Measurements from ENCODE around the gene BCAS3. TPM values are rescaled to one million over a fixed set of nuclear protein-coding genes. Genes with fewer than 3 reads are reported as not detected.

BCAS3 gene
- total and polyA plus RNA-seq, 4 experiments from 2014 or later: 27.0 to 45.2 (median 41.2) TPM

- no peak overlapping the region for H3K27ac Mint-ChIP-seq
- ChIA-PET CTCF (ENCODE audit: partially characterized antibody) (interaction anchor here (1.2 kb wide), 1 partner anchor 16 kb away, joined by 4 read pairs; no protein-coding TSS in a partner anchor), POLR2A (ENCODE audit: partially characterized antibody) (no interaction called here)
- Histone ChIP-seq H3K4me1 (ENCODE audit: insufficient read depth, low read length) (peaks cover 29% of the 10 kb centered on the region), H3K27me3 (ENCODE audit: insufficient read depth, low read length) (peaks cover 16% of the 10 kb centered on the region), H3K4me3 (ENCODE audit: low read length in 2 of 2) (no peak overlapping the region), H3K27ac (ENCODE audit: low read depth, low read length) (no peak overlapping the region), H3K36me3 (ENCODE audit: insufficient read depth, low read length) (no peaks in the 10 kb centered on the region), H3K9me3 (ENCODE audit: control insufficient read depth in 1 of 2, low read length in 2 of 2) (no peaks in the 10 kb centered on the region)
- peaks cover 1 to 8% of the 10 kb centered on the region in 2 donors for H3K36me3 Mint-ChIP-seq
- intact Hi-C loops (cut with micrococcal nuclease): no loop called here
- peaks cover 11 to 29% (median 21%) of the 10 kb centered on the region in 4 donors for H3K4me1 Mint-ChIP-seq
- no peak overlapping the region for H3K4me3 Mint-ChIP-seq
- peaks cover 0 to 9% (median 0%) of the 10 kb centered on the region in 8 donors for H3K9me3 Mint-ChIP-seq
- H3K27me3 Mint-ChIP-seq: peaks cover 25 to 35% of the 10 kb centered on the region in 2 donors
- no peak for DNase-seq
These were observed 719.0 kb downstream of the BCAS3 start for GRCh38 chr17:61396586-61397085.

- no peak overlapping the region for H3K4me3 ChIP-seq (ENCODE audit: low read length in 2 of 2)
- no peaks in the 10 kb centered on the region for H3K36me3 ChIP-seq (ENCODE audit: insufficient read depth, low read length)
- intact Hi-C loops (cut with micrococcal nuclease): no loop called here
- Mint-ChIP-seq H3K36me3 (peaks cover 1 to 8% of the 10 kb centered on the region in 2 donors), H3K4me1 (peaks cover 12 to 32% (median 22%) of the 10 kb centered on the region in 4 donors), H3K9me3 (peaks cover 0 to 9% (median 0%) of the 10 kb centered on the region in 8 donors), H3K27me3 (peaks cover 26 to 37% of the 10 kb centered on the region in 2 donors), H3K4me3 (peak overlapping the region in 4 of 8 donors; percentile 21 to 87 (median 61)), H3K27ac (no peak overlapping the region)
- no peaks in the 10 kb centered on the region for H3K9me3 ChIP-seq (ENCODE audit: control insufficient read depth in 1 of 2, low read length in 2 of 2)
- peaks cover 22% of the 10 kb centered on the region for H3K27me3 ChIP-seq (ENCODE audit: insufficient read depth, low read length)
- no peak for DNase-seq
- POLR2A ChIA-PET (ENCODE audit: partially characterized antibody): no interaction called here
- peaks cover 31% of the 10 kb centered on the region for H3K4me1 ChIP-seq (ENCODE audit: insufficient read depth, low read length)
- CTCF ChIA-PET (ENCODE audit: partially characterized antibody): interaction anchor here (1.2 kb wide), 1 partner anchor 15 kb away, joined by 4 read pairs; no protein-coding TSS in a partner anchor
- H3K27ac ChIP-seq (ENCODE audit: low read depth, low read length): no peak overlapping the region
These were observed 719.6 kb downstream of the BCAS3 start for GRCh38 chr17:61397086-61397842.

- Mint-ChIP-seq H3K36me3 (no peaks in the 10 kb centered on the region), H3K9me3 (peaks cover 0 to 10% (median 0%) of the 10 kb centered on the region in 8 donors), H3K4me1 (peaks cover 22 to 47% (median 36%) of the 10 kb centered on the region in 4 donors), H3K27me3 (peaks cover 40 to 50% of the 10 kb centered on the region in 2 donors), H3K4me3 (peak overlapping the region; percentile 31 to 87 (median 64)), H3K27ac (peak overlapping the region in 3 of 7 donors; percentile 22 to 41 (median 25))
- Histone ChIP-seq H3K4me3 (ENCODE audit: low read length in 2 of 2) (no peak overlapping the region), H3K4me1 (ENCODE audit: insufficient read depth, low read length) (peaks cover 45% of the 10 kb centered on the region), H3K36me3 (ENCODE audit: insufficient read depth, low read length) (no peaks in the 10 kb centered on the region), H3K9me3 (ENCODE audit: control insufficient read depth in 1 of 2, low read length in 2 of 2) (no peaks in the 10 kb centered on the region), H3K27ac (ENCODE audit: low read depth, low read length) (no peak overlapping the region), H3K27me3 (ENCODE audit: insufficient read depth, low read length) (peaks cover 32% of the 10 kb centered on the region)
- ChIA-PET POLR2A (ENCODE audit: partially characterized antibody) (no interaction called here), CTCF (ENCODE audit: partially characterized antibody) (no interaction called here)
- DNase-seq: no peak
- intact Hi-C loops (cut with micrococcal nuclease): no loop called here
These were observed 721.1 kb downstream of the BCAS3 start for GRCh38 chr17:61398721-61399130.

GRCh38 chr17:61399131-61400065 is 721.7 kb downstream of the BCAS3 start, which contains the start of gene TBX2:
TBX2 (plus strand) TSS chr17:61399843; CDS start chr17:61400177, 334 bp downstream.
- Mint-ChIP-seq H3K27ac (peak within 1 kb of the TSS in 2 of 7 donors; percentile 39 to 41), H3K9me3 (peaks cover 0 to 10% (median 0%) of the 10 kb centered on the region in 8 donors), H3K4me1 (peaks cover 25 to 53% (median 41%) of the 10 kb centered on the region in 4 donors), H3K4me3 (peak within 1 kb of the TSS; percentile 31 to 87 (median 70)), H3K27me3 (peaks cover 45 to 55% of the 10 kb centered on the region in 2 donors), H3K36me3 (no peaks in the 10 kb centered on the region)
- CTCF ChIA-PET (ENCODE audit: partially characterized antibody): no interaction called here
- no peaks in the 10 kb centered on the region for H3K36me3 ChIP-seq (ENCODE audit: insufficient read depth, low read length)
- no peaks in the 10 kb centered on the region for H3K9me3 ChIP-seq (ENCODE audit: control insufficient read depth in 1 of 2, low read length in 2 of 2)
- no peak within 1 kb of the TSS for H3K27ac ChIP-seq (ENCODE audit: low read depth, low read length)
- DNase-seq: no peak
- H3K4me3 ChIP-seq (ENCODE audit: low read length in 2 of 2): no peak within 1 kb of the TSS
- intact Hi-C loops (cut with micrococcal nuclease): no loop called here
- POLR2A ChIA-PET (ENCODE audit: partially characterized antibody): no interaction called here
- H3K4me1 ChIP-seq (ENCODE audit: insufficient read depth, low read length): peaks cover 52% of the 10 kb centered on the region
- peaks cover 38% of the 10 kb centered on the region for H3K27me3 ChIP-seq (ENCODE audit: insufficient read depth, low read length)

- H3K9me3 ChIP-seq (ENCODE audit: control insufficient read depth in 1 of 2, low read length in 2 of 2): no peaks in the 10 kb centered on the region
- CTCF ChIA-PET (ENCODE audit: partially characterized antibody): interaction anchor here (1.3 kb wide), 1 partner anchor 12 kb away, joined by 3 read pairs; no protein-coding TSS in a partner anchor
- no peaks in the 10 kb centered on the region for H3K36me3 ChIP-seq (ENCODE audit: insufficient read depth, low read length)
- no peak for DNase-seq
- peaks cover 60% of the 10 kb centered on the region for H3K4me1 ChIP-seq (ENCODE audit: insufficient read depth, low read length)
- Mint-ChIP-seq H3K4me3 (peak overlapping the region in 6 of 8 donors; percentile 59 to 76 (median 70)), H3K9me3 (peaks cover 0 to 10% (median 0%) of the 10 kb centered on the region in 8 donors), H3K36me3 (no peaks in the 10 kb centered on the region), H3K27me3 (peaks cover 41 to 47% of the 10 kb centered on the region in 2 donors), H3K27ac (peak overlapping the region in 1 of 7 donors; percentile 39), H3K4me1 (peaks cover 27 to 53% (median 42%) of the 10 kb centered on the region in 4 donors)
- intact Hi-C loops (cut with micrococcal nuclease): no loop called here
- no peak overlapping the region for H3K4me3 ChIP-seq (ENCODE audit: low read length in 2 of 2)
- no peak overlapping the region for H3K27ac ChIP-seq (ENCODE audit: low read depth, low read length)
- POLR2A ChIA-PET (ENCODE audit: partially characterized antibody): interaction anchor here (0.6 kb wide), 1 partner anchor 507 kb away, joined by 5 read pairs; no protein-coding TSS in a partner anchor
- peaks cover 45% of the 10 kb centered on the region for H3K27me3 ChIP-seq (ENCODE audit: insufficient read depth, low read length)
These were observed 722.5 kb downstream of the BCAS3 start for GRCh38 chr17:61400066-61400716.

- H3K4me3 ChIP-seq (ENCODE audit: low read length in 2 of 2): no peak overlapping the region
- peaks cover 27 to 53% (median 41%) of the 10 kb centered on the region in 4 donors for H3K4me1 Mint-ChIP-seq
- intact Hi-C loops (cut with micrococcal nuclease): no loop called here
- H3K27me3 ChIP-seq (ENCODE audit: insufficient read depth, low read length): peaks cover 50% of the 10 kb centered on the region
- H3K36me3 Mint-ChIP-seq: no peaks in the 10 kb centered on the region
- H3K27ac Mint-ChIP-seq: peak overlapping the region in 1 of 7 donors; percentile 39
- H3K4me1 ChIP-seq (ENCODE audit: insufficient read depth, low read length): peaks cover 60% of the 10 kb centered on the region
- no peaks in the 10 kb centered on the region for H3K9me3 ChIP-seq (ENCODE audit: control insufficient read depth in 1 of 2, low read length in 2 of 2)
- H3K27me3 Mint-ChIP-seq: peaks cover 39 to 42% of the 10 kb centered on the region in 2 donors
- peaks cover 0 to 10% (median 0%) of the 10 kb centered on the region in 8 donors for H3K9me3 Mint-ChIP-seq
- H3K27ac ChIP-seq (ENCODE audit: low read depth, low read length): no peak overlapping the region
- peak overlapping the region in 7 of 8 donors; percentile 36 to 77 (median 71) for H3K4me3 Mint-ChIP-seq
- ChIA-PET POLR2A (ENCODE audit: partially characterized antibody) (interaction anchor here (0.6 kb wide), 2 partner anchors 506 to 670 kb away, joined by 3 to 5 read pairs; no protein-coding TSS in a partner anchor), CTCF (ENCODE audit: partially characterized antibody) (interaction anchor here (1.3 kb wide), 1 partner anchor 11 kb away, joined by 3 read pairs; no protein-coding TSS in a partner anchor)
- DNase-seq: no peak
- H3K36me3 ChIP-seq (ENCODE audit: insufficient read depth, low read length): no peaks in the 10 kb centered on the region
These were observed 723.2 kb downstream of the BCAS3 start for GRCh38 chr17:61400717-61401388.
